ENCODE results near the gene XRCC5.
A peak's percentile ranks its signal among the peaks of the same experiment; 100 is the strongest.

Gene XRCC5

GRCh38 chr2:216112926-216113325 lies 3.8 kb downstream of the XRCC5 start:
- no peak overlapping the region for H3K27ac ChIP-seq
- TF ChIP-seq ZFX (IDR thresholded peaks at IDR 0.05; ENCODE audit: borderline replicate concordance) (no peak), CTCF (IDR thresholded peaks at IDR 0.05) (no peak)

GRCh38 chr2:216113572-216113971 lies 4.4 kb downstream of the XRCC5 start:
- TF ChIP-seq CTCF (IDR thresholded peaks at IDR 0.05) (no peak), ZFX (IDR thresholded peaks at IDR 0.05; ENCODE audit: borderline replicate concordance) (no peak)

GRCh38 chr2:216114382-216114713 lies 5.2 kb downstream of the XRCC5 start:
- peak overlapping the region; percentile 82 for H3K27ac ChIP-seq
- TF ChIP-seq ZFX (IDR thresholded peaks at IDR 0.05; ENCODE audit: borderline replicate concordance) (no peak), CTCF (IDR thresholded peaks at IDR 0.05) (no peak)

More at GRCh38 chr2:216113572-216113971, 4.4 kb downstream of the XRCC5 start:
- H3K27ac ChIP-seq: peak overlapping the region; percentile 82; the same call in 1 of the 2 replicates

GRCh38 chr2:216114714-216115531 lies 5.8 kb downstream of the XRCC5 start:
- TF ChIP-seq ZFX (IDR thresholded peaks at IDR 0.05; ENCODE audit: borderline replicate concordance): no peak
- TF ChIP-seq CTCF (IDR thresholded peaks at IDR 0.05): peak; percentile 93
- H3K27ac ChIP-seq: peak overlapping the region; percentile 82

- TF ChIP-seq CTCF (IDR thresholded peaks at IDR 0.05) (no peak), ZFX (IDR thresholded peaks at IDR 0.05; ENCODE audit: borderline replicate concordance) (no peak)
- H3K27ac ChIP-seq: no peak overlapping the region
Observed at GRCh38 chr2:216116418-216116817, 7.3 kb downstream of the XRCC5 start.

- TF ChIP-seq CTCF (IDR thresholded peaks at IDR 0.05): no peak
- TF ChIP-seq ZFX (IDR thresholded peaks at IDR 0.05; ENCODE audit: borderline replicate concordance): no peak
Observed at GRCh38 chr2:216117561-216118340, 8.6 kb downstream of the XRCC5 start.

GRCh38 chr2:216118474-216118873 lies 9.3 kb downstream of the XRCC5 start:
- H3K27ac ChIP-seq: no peak overlapping the region
- TF ChIP-seq ZFX (IDR thresholded peaks at IDR 0.05; ENCODE audit: borderline replicate concordance) (no peak), CTCF (IDR thresholded peaks at IDR 0.05) (no peak)

More at GRCh38 chr2:216117561-216118340, 8.6 kb downstream of the XRCC5 start:
- H3K27ac ChIP-seq: no peak overlapping the region
